GM12878 (cell line): ENCODE data around the gene TMPRSS15. TPM values are rescaled to one million over a fixed set of nuclear protein-coding genes. Genes with fewer than 3 reads are reported as not detected.

ENCODE experiments used
- ATAC-seq: fragments of 200-7000 bp; cut with Tn5 transposase; 3 replicates; pipeline ENCODE4 v1.9.1; 2020; ENCODE audit warnings: mild to moderate bottlenecking, moderate library complexity
- BruUV-seq: library from RNA; stranded (reverse); fragments of 400-500 nt; replicated peaks from 2 replicates; lab custom pipeline; 2021; lab: Mats Ljungman, UMichigan
- CTCF ChIA-PET: fragments of 300-600 bp; sonication (Branson Sonifier 250); formaldehyde crosslinking; extraction: SDS; loops from one replicate; lab custom pipeline; 2021; ENCODE audit warnings: inconsistent platforms; lab: Yijun Ruan, JAX
- POLR2A ChIA-PET: fragments of 350-600 bp; formaldehyde crosslinking; extraction: SDS; loops from one replicate; lab custom pipeline; 2021; ENCODE audit warnings: inconsistent platforms; lab: Charles Lee
- RAD21 ChIA-PET: fragments of 300-600 bp; sonication (Branson Sonifier 250); formaldehyde crosslinking; loops from one replicate; lab custom pipeline; 2023; ENCODE audit warnings: antibody characterized with exemption; ENCODE audit not compliant: unreplicated experiment; lab: Charles Lee
- SMC1A ChIA-PET: fragments of 300-600 bp; sonication (Branson Sonifier 250); formaldehyde crosslinking; loops from one replicate; lab custom pipeline; 2023; ENCODE audit not compliant: unreplicated experiment, uncharacterized antibody; lab: Charles Lee
- DNase-seq: peaks from one replicate; pipeline ENCODE4 v3.0.0-alpha.2; 2011; ENCODE audit warnings: low read depth, low spot score
- FAIRE-seq: peaks from 3 replicates; lab custom pipeline; 2011; peaks lifted over from hg19 to GRCh38; lab: Jason Lieb, UNC
- H2AFZ ChIP-seq: 2 replicates; pipeline ENCODE4 v1.6.0; 2011; ENCODE audit warnings: low read depth, low read length, control low read depth; ENCODE audit not compliant: control insufficient read depth
- H3K27ac ChIP-seq: 2 replicates; pipeline ENCODE4 v1.5.1; 2011; ENCODE audit warnings: control low read depth; ENCODE audit not compliant: control insufficient read depth, insufficient read depth
- H3K27me3 ChIP-seq, 2 experiments: replicated peaks in 1 of 2; 2 replicates each; pipeline versions ENCODE4 v1.6.0 to v1.6.1; 2011; ENCODE audit warnings: low read length in 1 of 2; ENCODE audit not compliant: control insufficient read depth in 2 of 2, insufficient read depth in 2 of 2
- H3K36me3 ChIP-seq, 2 experiments: 2 replicates each; pipeline ENCODE4 v1.5.1; 2011; ENCODE audit warnings: low read length in 1 of 2; ENCODE audit not compliant: control insufficient read depth in 2 of 2, insufficient read depth in 2 of 2
- H3K4me1 ChIP-seq: 2 replicates; pipeline ENCODE4 v1.6.1; 2011; ENCODE audit warnings: mild to moderate bottlenecking, low read length, moderate library complexity, mixed read lengths; ENCODE audit not compliant: control insufficient read depth, insufficient read depth
- H3K4me2 ChIP-seq: 2 replicates; pipeline ENCODE4 v1.6.0; 2011; ENCODE audit warnings: control low read depth; ENCODE audit not compliant: control insufficient read depth, insufficient read depth
- H3K4me3 ChIP-seq: fragments of 200-600 bp; sonication (generic); 2 replicates; pipeline ENCODE4 v1.5.1; 2016
- H3K79me2 ChIP-seq: 2 replicates; pipeline ENCODE4 v1.6.0; 2011; ENCODE audit warnings: low read length; ENCODE audit not compliant: control insufficient read depth, insufficient read depth
- H3K9ac ChIP-seq: 2 replicates; pipeline ENCODE4 v1.8.0; 2011; ENCODE audit warnings: low read length, control low read depth, mixed read lengths; ENCODE audit not compliant: control insufficient read depth, insufficient read depth
- H3K9me3 ChIP-seq: replicated peaks from 3 replicates; pipeline ENCODE4 v1.5.1; 2011; ENCODE audit warnings: mild to moderate bottlenecking, low read length; ENCODE audit not compliant: control insufficient read depth, insufficient read depth
- H4K20me1 ChIP-seq: 2 replicates; pipeline ENCODE4 v1.6.0; 2011; ENCODE audit not compliant: control insufficient read depth, insufficient read depth
- BRCA1 ChIP-seq: IDR thresholded peaks from 2 replicates; pipeline ENCODE4 v1.6.1; 2011; ENCODE audit warnings: low read depth, low read length, improper control_type of control experiment
- FOXM1 ChIP-seq: IDR thresholded peaks from 2 replicates; pipeline ENCODE4 v1.6.1; 2012; ENCODE audit warnings: low read depth, mild to moderate bottlenecking, inconsistent platforms, low read length, moderate library complexity
- IRF4 ChIP-seq: IDR thresholded peaks from 2 replicates; pipeline ENCODE4 v1.6.1; 2011; ENCODE audit warnings: low read depth, low read length
- MTA3 ChIP-seq: IDR thresholded peaks from 2 replicates; pipeline ENCODE4 v1.6.1; 2012; ENCODE audit warnings: low read length, inconsistent platforms, borderline replicate concordance
- NFIC ChIP-seq: IDR thresholded peaks from 2 replicates; pipeline ENCODE4 v1.6.1; 2012; ENCODE audit warnings: low read depth, mild to moderate bottlenecking, inconsistent platforms, low read length, moderate library complexity
- POLR2A ChIP-seq: IDR thresholded peaks from 2 replicates; pipeline ENCODE4 v1.6.1; 2011; ENCODE audit warnings: low read depth, mild to moderate bottlenecking, low read length
- RFX5 ChIP-seq: IDR thresholded peaks from 2 replicates; pipeline ENCODE4 v1.6.1; 2011; ENCODE audit warnings: low read depth, low read length, improper control_type of control experiment
- SP1 ChIP-seq: IDR thresholded peaks from one replicate; pipeline ENCODE4 v1.6.1; 2011; ENCODE audit warnings: low read depth, low read length
- SREBF2 ChIP-seq: IDR thresholded peaks from 2 replicates; pipeline ENCODE4 v1.6.1; 2012; ENCODE audit warnings: mild to moderate bottlenecking, low read length
- WRNIP1 ChIP-seq: IDR thresholded peaks from 2 replicates; pipeline ENCODE4 v1.6.1; 2011; ENCODE audit warnings: low read depth, low read length, improper control_type of control experiment, borderline replicate concordance
- WGBS: methylation state at CpG from one replicate; pipeline ENCODE4 v1.1.6; 2016; ENCODE audit warnings: low lambda C conversion rate; ENCODE audit not compliant: insufficient replicate concordance, insufficient coverage; ENCODE audit errors: missing lambda C conversion rate; 5-methylcytosine and 5-hydroxymethylcytosine counted together
- in situ Hi-C: fragments of 300-500 bp; cut with MboI; formaldehyde crosslinking; loops from 9 replicates; pipeline ENCODE4 v1.14.3; 2018; ENCODE audit warnings: mixed read lengths
- intact Hi-C: fragments of 100-400 bp; cut with micrococcal nuclease; formaldehyde crosslinking; loops from one replicate; pipeline ENCODE4 v1.14.2; 2022; ENCODE audit not compliant: unreplicated experiment
- polyA plus RNA-seq, 11 experiments: library from polyadenylated mRNA; depleted of rRNA in 4 of 11; unstranded in 6 of 11; stranded (reverse) in 5 of 11; fragments of >200 nt; fragmentation: Nextera tagmentation in 4 of 11; fragmentation: Illumina TruSeq in 1 of 11; extraction: Ambion mirVana in 4 of 11; extraction: Trizol in 1 of 11; gene quantifications; 1 replicate in 1 of 11; 2 replicates in 10 of 11; pipeline versions ENCODE4 v1.2.1 to v1.2.3, GENCODE V29; 2011 to 2016; ENCODE audit warnings: inconsistent platforms in 2 of 11, missing spikeins in 2 of 11, low read depth in 1 of 11
- total RNA-seq, 4 experiments: library from RNA; depleted of rRNA in 3 of 4; stranded (reverse); fragments of >200 nt in 3 of 4; fragmentation: Illumina TruSeq in 1 of 4; extraction: Trizol in 1 of 4; gene quantifications; 2 replicates each; pipeline versions ENCODE4 v1.2.1 to v1.2.3, GENCODE V29; 2013 to 2021
- TF ChIP-seq, protein P1 (sequence below): fragments of 450-650 bp; IDR thresholded peaks from 2 replicates; pipeline ENCODE4 v1.6.1; 2017; ENCODE audit warnings: antibody characterized with exemption, mild to moderate bottlenecking, moderate library complexity

TMPRSS15 gene
- total and polyA plus RNA-seq, 10 of the 15 experiments (the other 5 are each of a cell fraction or from before 2014, with no cell fraction given), result 0.02 to 0.11 TPM; not detected in 8

DNA sequence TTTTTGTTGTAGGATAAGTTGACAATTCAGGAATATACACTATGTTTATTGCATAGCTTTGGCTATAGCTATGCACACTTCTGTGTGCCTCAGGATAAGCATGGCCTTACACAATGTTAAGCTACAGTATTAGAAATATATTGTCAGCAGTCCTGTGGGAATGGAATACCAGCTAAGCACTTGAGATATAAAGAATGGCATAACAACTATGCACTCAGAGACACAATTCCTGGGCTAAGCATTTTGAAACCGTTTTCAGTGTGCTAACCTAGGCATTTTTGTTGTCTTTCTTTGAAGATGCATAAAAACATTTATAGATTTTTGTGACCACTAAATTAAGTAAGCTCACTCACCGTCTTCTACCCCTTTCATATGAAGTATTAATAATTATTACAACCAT, 46.8 kb downstream of the TMPRSS15 start:
- Histone ChIP-seq H3K4me2 (no peak overlapping the region), H3K79me2 (no peaks in the 10 kb centered on the region), H3K27ac (no peak overlapping the region), H3K36me3 (no peaks in the 10 kb centered on the region), H3K9ac (no peak overlapping the region), H2AFZ (no peak overlapping the region), H3K27me3 (no peaks in the 10 kb centered on the region), H3K4me3 (no peak overlapping the region), H3K4me1 (no peaks in the 10 kb centered on the region), H3K9me3 (no peaks in the 10 kb centered on the region), H4K20me1 (no peaks in the 10 kb centered on the region)
- WGBS, result 5% methylated on average over 2 of the region's 2 CpGs
- FAIRE-seq (no peak), DNase-seq (no peak), ATAC-seq (no peak)
- intact Hi-C loops, result no loop called here
- SMC1A ChIA-PET, result no interaction called here
- no TSS peak for BruUV-seq
- in situ Hi-C loops, result no loop called here
- POLR2A ChIA-PET, result no interaction called here
- CTCF ChIA-PET, result no interaction called here
- RAD21 ChIA-PET, result no interaction called here
- TF ChIP-seq IRF4, result no peak
- no peak for TF ChIP-seq SREBF2
- no peak for TF ChIP-seq RFX5
- no peak for TF ChIP-seq NFIC
- TF ChIP-seq SP1, result no peak
- no peak for TF ChIP-seq WRNIP1
- TF ChIP-seq FOXM1, result no peak
- no peak for TF ChIP-seq POLR2A
- TF ChIP-seq MTA3, result no peak
- TF ChIP-seq, protein P1, sequence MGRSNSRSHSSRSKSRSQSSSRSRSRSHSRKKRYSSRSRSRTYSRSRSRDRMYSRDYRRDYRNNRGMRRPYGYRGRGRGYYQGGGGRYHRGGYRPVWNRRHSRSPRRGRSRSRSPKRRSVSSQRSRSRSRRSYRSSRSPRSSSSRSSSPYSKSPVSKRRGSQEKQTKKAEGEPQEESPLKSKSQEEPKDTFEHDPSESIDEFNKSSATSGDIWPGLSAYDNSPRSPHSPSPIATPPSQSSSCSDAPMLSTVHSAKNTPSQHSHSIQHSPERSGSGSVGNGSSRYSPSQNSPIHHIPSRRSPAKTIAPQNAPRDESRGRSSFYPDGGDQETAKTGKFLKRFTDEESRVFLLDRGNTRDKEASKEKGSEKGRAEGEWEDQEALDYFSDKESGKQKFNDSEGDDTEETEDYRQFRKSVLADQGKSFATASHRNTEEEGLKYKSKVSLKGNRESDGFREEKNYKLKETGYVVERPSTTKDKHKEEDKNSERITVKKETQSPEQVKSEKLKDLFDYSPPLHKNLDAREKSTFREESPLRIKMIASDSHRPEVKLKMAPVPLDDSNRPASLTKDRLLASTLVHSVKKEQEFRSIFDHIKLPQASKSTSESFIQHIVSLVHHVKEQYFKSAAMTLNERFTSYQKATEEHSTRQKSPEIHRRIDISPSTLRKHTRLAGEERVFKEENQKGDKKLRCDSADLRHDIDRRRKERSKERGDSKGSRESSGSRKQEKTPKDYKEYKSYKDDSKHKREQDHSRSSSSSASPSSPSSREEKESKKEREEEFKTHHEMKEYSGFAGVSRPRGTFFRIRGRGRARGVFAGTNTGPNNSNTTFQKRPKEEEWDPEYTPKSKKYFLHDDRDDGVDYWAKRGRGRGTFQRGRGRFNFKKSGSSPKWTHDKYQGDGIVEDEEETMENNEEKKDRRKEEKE, result no peak
- no peak for TF ChIP-seq BRCA1
